Fibroblast of skin of left biceps (primary cell): ENCODE data around the gene PRND.
"Not testable (repeated sequence)": the region's sequence is repeated elsewhere in the genome, so short reads cannot be mapped to it uniquely, and the experiment has no call there.

Experiments
- DNase-seq, 2 experiments: peaks; one replicate each; pipeline ENCODE4 v3.0.0-alpha.2; 2013; ENCODE audit warnings: low read depth in 2 of 2

The PRND gene, protein sequence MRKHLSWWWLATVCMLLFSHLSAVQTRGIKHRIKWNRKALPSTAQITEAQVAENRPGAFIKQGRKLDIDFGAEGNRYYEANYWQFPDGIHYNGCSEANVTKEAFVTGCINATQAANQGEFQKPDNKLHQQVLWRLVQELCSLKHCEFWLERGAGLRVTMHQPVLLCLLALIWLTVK

DNA sequence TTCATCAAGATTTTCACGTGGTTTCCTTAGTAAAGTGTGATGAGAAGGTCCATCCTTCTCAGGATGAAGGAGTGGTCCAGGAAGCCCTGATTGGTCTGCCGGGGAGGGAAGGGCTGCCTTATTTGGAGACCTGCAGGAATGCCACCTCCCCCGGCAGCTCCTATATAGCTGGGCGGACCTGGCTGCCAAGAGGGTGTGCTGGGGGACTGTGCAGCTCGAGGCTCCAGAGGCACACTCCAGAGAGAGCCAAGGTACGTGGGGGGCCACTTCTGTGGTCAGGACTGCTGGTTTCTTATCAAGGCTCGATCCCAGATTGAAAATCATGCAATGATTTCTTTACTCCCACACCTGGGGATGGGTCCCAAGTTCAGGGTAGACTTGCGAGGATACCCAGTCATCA lies at the start of gene PRND:
TSS of gene PRND (plus strand) at position 191 of the 400 bp plus-strand sequence. CDS start 2,643 bp downstream, outside the sequence.
- no peak for DNase-seq

DNA sequence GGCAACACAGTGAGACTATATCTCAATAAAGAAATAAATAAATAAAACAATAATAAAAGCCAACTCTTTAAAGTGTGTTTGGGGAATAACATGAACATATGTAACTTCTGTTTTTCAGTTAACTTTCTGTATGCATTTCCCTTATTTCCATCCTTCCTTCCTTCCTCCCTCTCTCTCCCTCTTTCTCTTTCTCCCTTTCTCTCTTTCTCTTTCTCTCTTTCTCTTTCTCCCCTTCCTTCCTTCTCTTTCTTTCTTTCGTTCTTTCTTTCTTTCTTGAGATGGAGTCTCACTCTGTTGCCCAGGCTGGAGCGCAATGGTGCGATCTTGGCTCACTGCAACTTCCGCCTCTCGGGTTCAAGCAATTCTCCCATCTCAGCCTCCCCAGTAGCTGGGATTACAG lies 48.8 kb upstream of the PRND start:
- DNase-seq = no peak

DNA sequence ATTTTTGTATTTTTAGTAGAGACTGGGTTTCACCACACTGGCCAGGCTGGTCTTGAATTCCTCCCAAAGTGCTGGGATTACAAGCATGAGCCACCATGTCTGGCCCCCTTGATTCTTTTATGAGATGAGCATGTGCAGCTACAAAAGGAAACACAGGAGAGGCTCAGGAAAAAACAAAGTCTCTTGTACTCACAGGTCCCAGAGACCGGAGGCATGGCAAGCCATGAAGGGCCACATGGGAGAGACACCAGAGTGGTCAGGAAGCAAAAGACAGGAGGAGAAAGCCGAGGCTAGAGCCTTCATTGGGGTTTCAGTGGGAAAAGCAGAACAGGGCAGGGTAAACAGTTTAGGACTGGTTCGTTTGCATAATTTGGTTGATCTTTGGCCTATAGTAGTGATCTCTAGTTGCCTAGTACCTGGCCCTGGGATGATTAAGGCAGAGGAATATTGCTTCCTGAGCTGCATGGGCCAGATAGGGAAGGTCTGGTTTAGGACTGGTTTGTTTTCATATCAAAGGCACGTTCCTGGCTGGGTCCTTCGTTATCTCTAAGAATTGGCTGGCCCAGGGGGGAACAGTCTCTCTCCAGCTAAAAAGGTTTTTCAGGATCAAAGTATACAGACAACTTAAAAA lies 48.2 kb upstream of the PRND start:
- no peak for DNase-seq

DNA sequence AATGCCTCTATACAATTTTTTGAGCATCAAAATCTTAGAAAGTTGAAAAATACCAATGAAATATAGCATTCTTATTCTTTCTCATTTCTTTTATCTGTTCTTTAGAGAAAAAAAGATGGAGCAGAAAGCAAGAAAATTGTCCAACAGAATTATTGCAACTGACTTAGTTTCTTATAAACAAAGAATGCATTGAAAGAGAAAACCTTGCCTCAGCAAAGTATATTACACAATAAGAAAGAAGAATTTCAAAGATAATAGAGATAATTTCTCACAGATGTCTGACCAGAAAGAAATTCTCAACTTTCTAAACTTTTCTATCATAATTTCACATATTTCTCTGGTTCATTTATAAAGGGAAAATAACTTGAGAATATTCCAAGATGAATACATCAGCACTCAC lies 47.0 kb upstream of the PRND start:
- DNase-seq = no peak

DNA sequence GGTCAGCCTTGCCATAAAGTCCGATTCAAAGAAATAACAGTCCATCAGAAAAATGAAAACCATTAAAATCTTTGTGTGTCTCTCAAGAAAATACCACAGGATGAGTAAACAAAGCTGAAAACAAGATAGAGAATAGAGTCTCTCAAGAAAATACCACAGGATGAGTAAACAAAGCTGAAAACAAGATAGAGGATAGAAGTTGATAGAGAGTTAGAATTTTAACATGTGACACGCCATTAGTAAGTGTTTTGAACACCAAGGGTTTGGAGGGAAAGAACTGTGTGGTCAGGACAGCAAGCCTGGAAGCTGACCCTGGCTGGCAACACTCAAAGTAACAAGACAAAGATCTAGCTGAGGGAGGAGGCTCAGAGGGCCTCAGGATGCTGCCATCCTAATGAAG lies 43.9 kb upstream of the PRND start:
- DNase-seq = no peak

DNA sequence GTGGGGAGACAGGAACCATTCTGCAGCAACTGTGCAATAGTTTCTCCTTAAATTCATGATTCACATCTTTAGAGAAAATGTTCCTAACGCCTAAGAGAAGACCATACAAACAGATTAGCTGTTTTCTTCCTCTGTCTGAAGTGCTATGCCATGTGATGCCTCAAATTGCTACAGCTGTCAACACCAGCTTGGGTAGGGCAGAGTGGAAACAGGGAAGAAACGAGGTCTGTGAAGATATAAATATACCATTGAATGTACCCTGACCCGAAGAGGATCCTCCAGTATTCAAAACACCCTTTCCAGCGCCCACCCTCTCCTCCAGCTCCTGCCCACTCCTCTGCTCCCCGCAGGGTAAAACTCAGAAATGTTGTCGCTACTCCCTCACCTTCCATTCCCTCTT lies 40.3 kb upstream of the PRND start:
- no peak for DNase-seq

DNA sequence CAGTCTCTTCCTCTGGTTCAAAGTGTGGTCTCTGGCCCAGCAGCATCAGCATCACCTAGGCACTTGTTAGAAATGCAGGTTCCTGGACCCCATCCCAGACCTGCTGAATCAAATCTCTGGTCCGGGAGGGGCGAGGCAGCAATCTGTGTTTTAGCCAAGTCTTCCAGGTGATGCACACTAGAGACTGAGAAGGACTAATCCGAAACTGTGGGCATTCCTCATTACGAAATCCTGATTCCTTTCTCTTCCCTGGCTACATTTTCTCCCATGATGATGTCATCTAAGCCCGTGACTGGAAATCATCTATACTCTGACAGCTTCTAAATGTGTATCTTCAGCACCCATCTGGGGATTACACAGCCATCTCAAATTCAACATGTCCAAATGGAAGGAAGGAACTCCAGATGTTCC lies 39.7 kb upstream of the PRND start:
- peak; percentile 40 to 42 for DNase-seq

DNA sequence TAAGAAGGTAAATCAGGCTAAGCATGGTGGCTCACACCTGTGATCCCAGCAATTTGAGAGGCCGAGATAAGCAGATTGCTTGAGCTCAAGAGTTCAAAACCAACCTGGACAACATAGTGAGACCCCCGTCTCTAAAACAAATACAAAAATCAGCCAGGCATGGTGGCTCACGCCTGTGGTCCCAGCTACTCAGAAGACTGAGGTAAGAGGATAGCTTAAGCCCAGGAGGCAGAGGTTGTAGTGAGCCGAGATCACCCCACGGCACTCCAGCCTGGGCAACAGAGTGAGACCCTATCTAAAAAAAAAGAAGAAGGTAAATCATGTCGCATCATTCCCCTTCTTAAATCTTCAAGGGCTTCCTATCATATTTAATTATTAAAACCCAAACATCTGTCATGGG lies 39.0 kb upstream of the PRND start:
- DNase-seq = no peak

DNA sequence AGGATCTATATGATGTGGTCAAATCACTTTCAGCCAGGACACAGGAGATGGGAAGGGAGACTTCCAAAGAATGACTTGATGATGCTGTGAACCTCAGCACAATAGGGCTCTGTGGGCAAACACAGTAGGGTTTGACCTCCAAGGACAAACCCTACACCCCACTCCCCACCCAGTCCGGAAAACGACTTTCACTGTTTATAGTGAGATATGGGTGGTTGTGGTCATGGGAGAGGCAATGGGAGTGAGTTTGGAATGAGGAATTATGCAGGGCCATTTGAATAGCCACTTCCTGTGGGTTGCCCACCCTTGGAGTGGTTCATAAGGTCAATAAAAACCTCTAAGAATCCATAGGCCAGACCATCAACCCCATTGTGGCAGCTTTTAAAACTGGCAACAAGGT lies 38.4 kb upstream of the PRND start:
- DNase-seq = no peak

DNA sequence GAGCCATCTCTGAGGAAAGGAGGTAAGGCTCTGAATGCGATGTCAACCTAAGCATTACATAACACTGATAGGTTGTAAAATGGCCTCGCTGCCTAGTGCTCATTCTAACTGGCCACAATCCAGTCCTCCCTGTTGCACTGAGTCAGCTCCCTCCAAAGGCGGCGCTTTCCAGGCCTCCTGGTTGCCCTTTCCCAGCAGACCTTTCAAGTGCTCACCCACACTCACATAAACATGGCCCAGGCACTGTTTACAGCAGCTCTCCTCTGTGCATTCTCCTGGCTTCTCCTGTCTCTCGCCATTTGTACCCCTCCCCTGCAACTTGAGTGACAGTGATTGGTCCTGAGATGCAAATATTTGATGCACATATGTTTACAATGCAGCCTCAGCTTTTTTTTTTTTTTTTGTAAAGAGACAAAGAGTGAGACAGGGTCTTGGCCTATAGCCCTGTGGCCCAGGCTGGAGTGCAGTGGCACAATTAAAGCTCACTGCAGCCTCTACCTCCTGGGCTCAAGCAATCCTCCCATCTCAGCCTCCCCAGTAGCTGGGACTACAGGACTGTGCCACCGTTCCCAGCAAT lies 36.8 kb upstream of the PRND start:
- no peak for DNase-seq

DNA sequence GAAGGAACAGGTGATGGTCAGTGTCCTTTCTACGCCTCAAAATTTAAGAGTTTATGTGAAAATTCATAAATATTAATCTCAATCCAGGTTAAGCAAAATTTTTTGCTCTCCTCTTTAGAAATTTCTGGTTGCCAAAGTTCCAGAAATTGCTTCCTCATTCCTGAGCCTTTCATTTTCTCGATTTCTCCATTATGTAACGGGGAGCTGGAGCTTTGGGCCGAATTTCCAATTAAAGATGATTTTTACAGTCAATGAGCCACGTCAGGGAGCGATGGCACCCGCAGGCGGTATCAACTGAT lies 35.8 kb upstream of the PRND start:
- DNase-seq = no peak

DNA sequence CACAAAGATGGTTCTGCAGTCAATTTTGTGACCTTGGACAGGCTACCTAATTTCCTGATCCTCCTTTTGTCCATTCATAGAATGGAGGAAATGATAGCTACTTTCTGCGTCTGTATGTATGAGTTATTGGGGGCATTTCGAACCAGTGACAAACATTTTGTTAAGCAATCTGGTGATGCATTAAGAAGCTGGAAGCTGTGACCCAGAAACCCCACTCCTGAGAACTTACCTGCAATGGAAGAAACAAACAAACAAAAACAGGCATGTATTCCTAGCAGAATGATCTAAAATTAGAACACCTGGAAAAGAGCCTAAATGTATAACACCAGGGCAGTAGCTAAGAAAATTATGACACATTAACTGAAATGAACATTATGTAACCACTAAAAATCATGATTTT lies 33.4 kb upstream of the PRND start:
- no peak for DNase-seq

DNA sequence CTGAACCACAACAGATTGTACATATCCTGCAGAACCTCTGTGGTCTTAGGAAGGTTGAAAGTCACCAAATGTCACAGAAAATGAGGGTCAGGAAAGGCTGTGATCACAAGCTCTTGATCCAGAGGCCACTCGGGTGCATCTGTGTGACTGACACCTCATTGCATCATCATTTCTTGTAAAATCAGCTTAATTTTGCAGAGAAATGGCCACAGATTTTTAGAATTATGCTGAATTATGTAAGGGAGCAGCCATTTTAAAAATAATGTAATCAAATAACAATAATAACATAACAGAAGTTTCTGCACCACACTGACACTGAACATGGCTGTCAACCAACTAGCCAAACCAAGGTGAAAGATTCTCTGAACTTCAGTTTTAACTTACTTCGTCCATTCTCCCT lies 32.5 kb upstream of the PRND start:
- no peak for DNase-seq

DNA sequence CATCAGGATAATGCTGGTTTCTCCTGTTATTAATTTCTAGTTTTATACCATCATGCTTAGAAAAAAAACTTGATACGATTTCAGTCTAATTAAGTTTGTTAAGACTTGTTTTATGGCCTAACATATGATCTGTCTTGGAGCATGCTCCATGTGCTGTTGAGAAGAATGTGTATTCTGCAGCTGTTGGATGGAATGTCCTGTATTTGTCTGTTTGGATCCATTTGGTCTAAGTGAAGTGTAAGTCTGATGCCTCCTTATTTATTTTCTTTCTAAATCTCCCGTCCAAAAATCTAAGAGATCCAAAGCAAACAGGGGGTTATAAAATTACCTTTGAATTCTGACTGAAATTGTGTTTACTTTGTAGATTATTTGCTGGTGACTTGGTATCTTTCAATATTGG lies 30.0 kb upstream of the PRND start:
- DNase-seq = no peak

DNA sequence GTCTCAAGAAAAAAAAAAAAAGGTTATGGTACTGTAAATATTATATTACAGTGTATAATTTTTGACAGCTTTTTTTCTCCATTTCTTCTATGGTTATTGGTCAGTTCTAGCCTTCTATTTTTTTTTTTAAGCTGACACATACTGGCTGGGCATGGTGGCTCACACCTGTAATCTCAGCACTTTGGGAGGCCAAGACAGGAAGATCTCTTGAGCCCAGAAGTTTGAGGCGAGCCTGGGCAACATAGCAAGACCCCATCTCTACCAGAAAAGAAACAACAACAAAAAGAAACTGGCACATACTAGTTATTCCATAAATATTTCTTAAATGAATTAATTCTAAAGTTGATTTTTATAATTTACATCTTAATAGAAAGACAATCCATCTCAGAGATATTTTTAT lies 27.6 kb upstream of the PRND start:
- DNase-seq = no peak

DNA sequence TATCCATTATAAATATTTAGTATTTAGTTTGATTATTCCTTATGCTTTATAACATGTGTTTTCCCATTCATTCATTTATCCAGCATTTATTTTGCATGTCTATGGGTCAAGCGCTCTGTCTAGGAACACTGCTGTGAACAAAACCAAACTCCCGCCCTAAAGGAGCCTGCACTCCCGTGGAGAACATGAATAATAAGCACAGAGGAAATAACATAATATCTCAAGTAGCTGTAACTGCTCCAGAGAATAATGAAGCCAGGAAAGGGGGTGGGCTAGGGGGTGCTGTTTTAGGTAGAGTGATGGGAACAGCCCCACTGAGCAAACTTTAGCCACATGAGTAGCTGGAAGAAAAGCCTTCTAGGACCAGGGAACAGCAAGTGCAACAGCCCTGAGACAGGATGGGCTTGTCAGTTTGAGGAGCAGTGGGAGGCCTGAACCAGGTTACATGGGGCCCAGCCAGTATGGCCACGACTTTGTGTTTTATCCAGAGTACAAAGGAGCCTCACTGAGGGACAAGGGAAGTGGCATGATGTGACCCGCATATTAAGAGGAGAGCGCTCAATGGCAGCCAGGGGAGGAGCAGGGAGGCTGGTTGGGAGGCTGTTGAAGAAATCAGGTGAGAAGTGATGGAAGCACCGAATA lies 24.4 kb upstream of the PRND start:
- no peak for DNase-seq

DNA sequence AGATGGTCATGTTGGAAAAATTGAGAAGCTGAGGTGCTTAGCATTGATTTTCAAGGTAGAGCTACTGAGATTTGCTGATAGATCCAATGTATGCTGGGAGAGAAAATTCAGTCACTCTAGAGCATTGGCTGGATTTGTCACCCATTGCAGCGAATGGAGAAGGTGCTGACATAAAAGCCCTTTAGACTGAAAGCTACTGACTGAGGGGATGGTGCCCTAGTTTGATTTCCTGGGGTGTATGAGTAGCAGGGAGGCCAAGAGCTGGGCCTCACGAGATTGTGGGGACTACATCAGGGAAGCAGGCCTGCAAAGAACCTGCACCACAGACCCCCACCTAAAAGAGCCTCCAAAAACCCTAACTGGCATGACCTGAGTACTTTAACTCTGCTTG lies 23.9 kb upstream of the PRND start:
- DNase-seq = no peak

DNA sequence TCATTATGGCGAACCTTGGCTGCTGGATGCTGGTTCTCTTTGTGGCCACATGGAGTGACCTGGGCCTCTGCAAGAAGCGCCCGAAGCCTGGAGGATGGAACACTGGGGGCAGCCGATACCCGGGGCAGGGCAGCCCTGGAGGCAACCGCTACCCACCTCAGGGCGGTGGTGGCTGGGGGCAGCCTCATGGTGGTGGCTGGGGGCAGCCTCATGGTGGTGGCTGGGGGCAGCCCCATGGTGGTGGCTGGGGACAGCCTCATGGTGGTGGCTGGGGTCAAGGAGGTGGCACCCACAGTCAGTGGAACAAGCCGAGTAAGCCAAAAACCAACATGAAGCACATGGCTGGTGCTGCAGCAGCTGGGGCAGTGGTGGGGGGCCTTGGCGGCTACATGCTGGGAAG lies 22.5 kb upstream of the PRND start:
- no peak for DNase-seq

DNA sequence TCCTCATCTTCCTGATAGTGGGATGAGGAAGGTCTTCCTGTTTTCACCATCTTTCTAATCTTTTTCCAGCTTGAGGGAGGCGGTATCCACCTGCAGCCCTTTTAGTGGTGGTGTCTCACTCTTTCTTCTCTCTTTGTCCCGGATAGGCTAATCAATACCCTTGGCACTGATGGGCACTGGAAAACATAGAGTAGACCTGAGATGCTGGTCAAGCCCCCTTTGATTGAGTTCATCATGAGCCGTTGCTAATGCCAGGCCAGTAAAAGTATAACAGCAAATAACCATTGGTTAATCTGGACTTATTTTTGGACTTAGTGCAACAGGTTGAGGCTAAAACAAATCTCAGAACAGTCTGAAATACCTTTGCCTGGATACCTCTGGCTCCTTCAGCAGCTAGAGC lies 21.8 kb upstream of the PRND start:
- DNase-seq = no peak

DNA sequence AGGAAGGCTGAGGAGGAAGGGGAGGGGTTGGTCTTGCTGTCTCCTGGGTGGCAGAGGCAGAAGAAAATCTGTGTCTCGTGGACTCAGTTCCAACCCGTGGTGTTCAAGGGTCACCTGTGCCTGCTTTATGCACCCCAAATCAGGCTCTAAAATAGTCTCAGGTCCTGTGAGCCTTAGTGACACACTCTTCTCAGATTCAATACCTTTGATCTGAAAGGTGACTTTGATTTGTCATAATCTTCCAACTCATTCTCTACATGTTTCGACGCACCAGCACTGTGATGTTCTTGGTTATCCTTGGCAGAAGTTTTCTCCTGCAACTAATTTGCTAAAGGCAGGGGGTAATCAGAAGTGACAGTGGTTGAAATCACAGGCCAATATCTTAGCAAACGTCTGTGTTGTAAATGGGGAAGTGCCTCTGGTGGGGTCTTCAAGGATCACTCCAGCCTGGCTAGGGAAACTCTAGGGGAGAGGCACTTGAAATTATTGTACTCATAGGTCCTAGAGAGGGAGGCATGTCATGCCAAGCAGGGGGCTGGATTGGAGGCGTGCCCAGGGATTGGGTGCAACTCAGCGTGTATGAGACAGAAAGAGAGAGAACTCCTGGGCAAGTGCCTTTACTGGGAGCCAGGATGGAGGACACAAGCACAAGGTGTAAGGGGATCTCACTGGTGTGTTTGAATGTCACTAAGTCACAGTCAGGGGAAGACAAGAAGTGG lies 19.0 kb upstream of the PRND start:
- no peak for DNase-seq

DNA sequence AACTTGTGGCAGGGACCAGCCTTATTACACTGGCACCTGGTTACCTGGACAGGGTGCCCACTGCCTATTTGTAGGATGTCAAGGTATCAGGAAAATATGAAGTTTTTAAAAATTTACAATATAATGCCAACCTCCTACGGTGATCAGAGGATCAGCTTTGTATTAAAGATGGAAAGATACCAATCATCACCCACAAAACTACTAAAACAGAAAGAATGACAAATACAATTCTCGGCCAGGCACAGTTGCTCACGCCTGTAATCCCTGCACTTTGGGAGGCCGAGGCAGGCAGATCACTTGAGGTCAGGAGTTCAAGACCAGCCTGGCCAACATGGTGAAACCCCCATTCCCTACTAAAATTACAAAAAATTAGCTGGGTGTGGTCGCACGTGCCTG lies 18.4 kb upstream of the PRND start:
- DNase-seq = no peak

DNA sequence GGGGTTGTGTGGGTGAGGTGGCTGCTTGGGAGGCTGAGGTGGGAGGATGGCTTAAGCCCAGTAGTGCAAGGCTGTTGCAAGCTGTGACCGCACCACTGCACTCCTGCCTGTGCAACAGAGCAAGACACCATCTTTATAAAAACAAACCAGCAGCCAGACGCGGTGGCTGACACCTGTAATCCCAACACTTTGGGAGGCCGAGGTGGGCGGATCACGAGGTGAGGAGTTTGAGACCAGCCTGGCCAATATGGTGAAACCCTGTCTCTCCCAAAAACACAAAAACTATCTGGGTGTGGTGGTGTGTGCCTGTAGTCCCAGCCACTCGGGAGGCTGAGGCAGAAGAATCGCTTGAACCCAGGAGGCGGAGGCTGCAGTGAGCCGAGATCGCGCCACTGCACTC lies 14.8 kb upstream of the PRND start:
- DNase-seq = not testable (repeated sequence)

DNA sequence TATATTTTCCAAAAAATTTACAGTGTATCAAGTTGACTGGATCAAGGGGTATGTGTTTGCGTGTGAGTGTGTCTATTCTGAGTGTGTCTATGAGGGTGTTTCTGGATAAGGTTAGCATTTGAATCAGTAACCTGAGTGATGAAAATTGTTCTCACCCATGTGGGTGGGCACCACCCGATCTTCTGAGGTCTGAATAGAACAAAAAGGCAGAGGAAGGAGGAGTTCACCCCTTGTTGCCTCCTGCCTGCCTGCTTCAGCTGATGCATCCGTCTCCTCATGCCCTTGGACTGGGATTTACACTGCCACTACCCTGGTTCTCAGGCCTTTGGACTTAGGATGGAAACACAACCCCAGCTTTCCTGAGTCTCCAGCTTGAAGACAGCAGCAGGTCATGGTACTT lies 13.7 kb upstream of the PRND start:
- no peak for DNase-seq
